Fibroblast of pulmonary artery (primary cell): ENCODE measurements around the gene C19orf38.
"Not testable (repeated sequence)": the region's sequence is repeated elsewhere in the genome, so short reads cannot be mapped to it uniquely, and the experiment has no call there.

Experiments used
- DNase-seq: peaks from one replicate; pipeline ENCODE4 v3.0.0-alpha.2; 2010; ENCODE audit warnings: low read depth
- H3K4me3 ChIP-seq: replicated peaks from 2 replicates; pipeline ENCODE4 v1.5.1; 2011; ENCODE audit warnings: low read depth, mild to moderate bottlenecking, control low read depth, low read length, moderate library complexity
- TF ChIP-seq, protein P1 (sequence below): IDR thresholded peaks from 2 replicates; pipeline ENCODE4 v1.5.1; 2011; ENCODE audit warnings: mild to moderate bottlenecking, control low read depth, low read length, inconsistent platforms; ENCODE audit errors: missing control alignments

C19orf38 gene

DNA sequence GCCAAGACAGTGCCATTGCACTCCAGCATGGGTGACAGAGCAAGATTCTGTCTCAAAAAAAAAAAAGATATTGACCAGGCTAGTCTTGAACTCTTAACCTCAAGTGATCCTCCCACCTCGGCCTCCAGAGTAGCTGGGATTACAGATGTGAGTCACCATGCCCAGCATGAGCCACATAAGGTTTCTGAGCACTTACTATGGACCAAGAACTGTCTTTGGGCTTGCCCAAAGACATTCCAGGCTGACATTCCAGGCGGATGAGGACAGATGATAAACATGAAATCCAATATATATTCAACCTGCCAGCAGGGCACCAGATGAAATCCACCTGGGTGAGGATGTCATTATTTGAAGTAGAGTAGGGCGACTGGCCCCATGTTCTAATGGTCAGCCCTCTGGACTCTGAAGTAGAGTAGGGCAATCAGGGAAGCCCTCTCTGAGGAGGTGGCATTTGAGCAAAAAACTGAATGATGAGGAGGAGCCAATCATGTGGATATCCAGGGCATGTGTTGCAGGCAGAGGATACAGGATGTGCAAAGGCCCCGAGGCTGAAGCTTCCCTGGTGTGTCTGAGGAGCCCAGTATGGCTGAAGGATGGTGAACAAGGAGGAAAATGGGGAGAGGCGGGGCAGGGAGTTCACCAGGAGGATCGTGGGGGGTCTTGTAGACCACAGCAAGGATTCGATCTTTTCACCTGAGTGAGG lies 4.0 kb downstream of the C19orf38 start:
- TF ChIP-seq, protein P1, sequence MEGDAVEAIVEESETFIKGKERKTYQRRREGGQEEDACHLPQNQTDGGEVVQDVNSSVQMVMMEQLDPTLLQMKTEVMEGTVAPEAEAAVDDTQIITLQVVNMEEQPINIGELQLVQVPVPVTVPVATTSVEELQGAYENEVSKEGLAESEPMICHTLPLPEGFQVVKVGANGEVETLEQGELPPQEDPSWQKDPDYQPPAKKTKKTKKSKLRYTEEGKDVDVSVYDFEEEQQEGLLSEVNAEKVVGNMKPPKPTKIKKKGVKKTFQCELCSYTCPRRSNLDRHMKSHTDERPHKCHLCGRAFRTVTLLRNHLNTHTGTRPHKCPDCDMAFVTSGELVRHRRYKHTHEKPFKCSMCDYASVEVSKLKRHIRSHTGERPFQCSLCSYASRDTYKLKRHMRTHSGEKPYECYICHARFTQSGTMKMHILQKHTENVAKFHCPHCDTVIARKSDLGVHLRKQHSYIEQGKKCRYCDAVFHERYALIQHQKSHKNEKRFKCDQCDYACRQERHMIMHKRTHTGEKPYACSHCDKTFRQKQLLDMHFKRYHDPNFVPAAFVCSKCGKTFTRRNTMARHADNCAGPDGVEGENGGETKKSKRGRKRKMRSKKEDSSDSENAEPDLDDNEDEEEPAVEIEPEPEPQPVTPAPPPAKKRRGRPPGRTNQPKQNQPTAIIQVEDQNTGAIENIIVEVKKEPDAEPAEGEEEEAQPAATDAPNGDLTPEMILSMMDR, result no peak
- DNase-seq, result peak; percentile 50
- no peak overlapping the region for H3K4me3 ChIP-seq

DNA sequence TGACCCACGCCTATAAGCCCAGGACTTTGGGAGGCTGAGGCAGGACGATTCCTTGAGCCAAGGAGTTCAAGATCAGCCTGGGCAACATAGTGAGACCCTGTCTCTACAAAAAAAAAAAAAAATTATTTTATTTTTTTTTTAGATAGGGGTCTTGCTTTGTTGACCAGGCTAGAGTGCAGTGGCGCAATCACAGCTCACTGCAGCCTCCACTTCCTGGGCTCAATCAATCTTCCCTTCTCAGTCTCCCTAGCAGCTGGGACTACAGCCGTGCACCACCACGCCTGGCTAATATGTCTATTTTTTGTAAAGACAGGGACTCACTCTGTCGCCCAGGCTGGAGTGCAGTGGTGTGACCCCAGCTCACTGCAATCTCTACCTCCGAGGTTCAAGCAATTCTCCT lies 4.7 kb downstream of the C19orf38 start:
- TF ChIP-seq, protein P1, result no peak
- H3K4me3 ChIP-seq, result no peak overlapping the region
- DNase-seq, result no peak

DNA sequence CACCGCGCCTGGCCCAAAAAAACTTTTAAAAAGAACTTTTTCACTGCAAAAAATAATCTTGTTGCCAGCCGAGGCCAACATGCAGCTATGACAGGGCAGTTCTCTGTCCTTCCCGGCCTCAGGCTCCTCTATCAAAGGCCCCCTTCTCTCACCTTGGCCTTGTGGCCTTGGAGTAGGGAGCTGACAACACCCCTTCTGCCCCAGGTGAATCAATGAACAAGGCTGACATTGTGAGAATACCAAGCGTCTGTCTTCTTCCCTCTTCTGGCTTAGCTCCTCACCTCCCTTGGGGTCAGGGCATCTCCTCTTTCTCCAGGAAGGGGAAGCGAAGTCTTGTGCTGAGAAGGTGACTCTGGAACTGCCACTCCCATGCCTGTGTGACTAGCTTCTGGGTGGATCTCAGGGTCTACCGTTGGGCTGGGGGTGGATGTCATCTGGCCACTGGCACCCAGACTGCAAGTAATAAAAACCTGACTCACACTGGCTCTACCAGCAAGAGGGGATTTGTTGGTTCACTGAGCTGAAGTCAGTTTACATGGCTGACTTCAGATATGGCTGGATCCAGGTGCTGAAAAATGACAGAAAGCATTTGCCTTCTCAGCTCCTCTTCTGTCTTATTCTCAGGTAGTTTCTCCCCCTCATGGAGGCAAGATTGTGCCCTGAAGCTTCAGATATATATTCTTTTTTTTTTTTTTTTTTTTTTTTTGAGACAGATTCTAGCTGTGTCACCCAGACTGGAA lies 6.3 kb downstream of the C19orf38 start:
- H3K4me3 ChIP-seq, result no peak overlapping the region
- no peak for DNase-seq
- TF ChIP-seq, protein P1, result no peak

DNA sequence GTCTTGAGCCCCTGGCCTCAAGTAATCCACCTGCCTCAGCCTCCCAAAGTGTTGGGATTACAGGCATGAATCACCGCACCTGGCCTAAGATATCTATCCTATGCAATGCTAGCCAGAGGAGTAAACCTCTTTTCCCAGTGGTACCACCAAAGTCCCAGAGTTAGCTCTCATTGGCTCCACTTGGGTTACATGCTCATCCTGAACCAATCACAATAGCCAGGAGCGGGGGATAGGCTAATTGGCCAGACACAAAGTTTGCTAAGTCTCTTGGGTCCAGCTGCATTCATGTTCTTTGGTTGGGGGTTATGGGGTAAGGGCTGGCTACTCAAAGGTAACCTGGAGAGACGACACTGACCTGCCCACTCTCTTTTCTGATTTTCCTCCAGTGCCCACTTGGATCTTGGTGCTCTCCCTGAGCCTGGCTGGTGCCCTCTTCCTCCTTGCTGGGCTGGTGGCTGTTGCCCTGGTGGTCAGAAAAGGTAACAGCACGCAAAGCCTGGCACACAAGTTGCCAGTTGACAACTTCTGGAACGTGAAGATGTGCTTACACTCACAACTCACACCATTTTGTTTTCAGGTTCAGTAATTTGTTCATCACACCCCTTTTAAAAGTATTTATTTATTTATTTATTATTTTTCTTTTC lies 7.8 kb downstream of the C19orf38 start:
- peak; percentile 22 for DNase-seq
- TF ChIP-seq, protein P1, result peak; percentile 51
- H3K4me3 ChIP-seq, result no peak overlapping the region

DNA sequence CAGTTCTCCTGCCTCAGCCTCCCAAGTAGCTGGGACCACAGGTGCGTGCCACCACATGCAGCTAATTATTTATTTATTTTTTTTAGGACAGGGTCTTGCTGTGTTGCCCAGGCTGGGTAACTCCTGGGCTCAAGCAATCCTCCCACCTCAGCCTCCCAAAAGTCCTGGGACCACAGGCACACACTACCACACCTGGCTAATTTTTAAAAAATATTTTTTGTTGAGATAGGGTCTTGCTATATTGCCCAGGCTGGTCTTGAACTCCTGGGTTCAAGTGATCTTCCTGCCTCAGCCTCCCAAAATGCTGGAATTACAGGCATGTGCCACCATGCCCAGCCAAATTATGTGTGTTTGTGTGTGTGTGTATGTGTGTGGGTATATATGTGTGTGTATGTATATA lies 8.7 kb downstream of the C19orf38 start:
- DNase-seq, H3K4me3 ChIP-seq: not testable (repeated sequence)

DNA sequence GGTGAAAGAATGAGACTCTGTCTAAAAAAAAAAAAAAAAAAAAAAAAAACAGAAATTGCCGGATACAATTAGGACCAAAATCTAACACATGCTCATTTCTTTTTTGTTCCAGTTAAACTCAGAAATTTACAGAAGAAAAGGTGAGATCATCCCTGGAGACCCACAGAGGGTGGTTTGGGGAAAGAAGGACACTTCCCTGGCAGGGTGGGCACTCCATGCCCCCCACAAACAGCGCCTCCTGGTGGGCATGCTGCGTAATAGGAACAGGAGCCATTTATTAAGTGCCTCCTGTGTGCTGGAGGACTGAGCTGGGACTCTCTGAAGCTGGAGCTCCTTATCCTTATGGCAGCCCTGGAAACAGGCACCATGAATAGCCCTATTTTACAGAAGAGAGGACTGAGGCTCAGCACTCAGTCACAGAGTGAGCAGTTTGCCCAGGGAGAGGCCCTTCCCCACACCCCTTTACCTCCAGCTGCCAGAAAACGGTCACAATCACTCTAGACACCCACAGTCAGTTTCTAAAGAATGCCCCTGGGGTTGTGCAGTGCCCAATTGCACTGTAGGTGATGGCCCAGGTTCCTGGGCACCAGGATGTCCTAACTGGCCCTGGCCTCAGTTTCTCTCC lies 10.1 kb downstream of the C19orf38 start:
- TF ChIP-seq, protein P1, result peak; percentile 91
- H3K4me3 ChIP-seq, result no peak overlapping the region
- DNase-seq, result peak; percentile 47

DNA sequence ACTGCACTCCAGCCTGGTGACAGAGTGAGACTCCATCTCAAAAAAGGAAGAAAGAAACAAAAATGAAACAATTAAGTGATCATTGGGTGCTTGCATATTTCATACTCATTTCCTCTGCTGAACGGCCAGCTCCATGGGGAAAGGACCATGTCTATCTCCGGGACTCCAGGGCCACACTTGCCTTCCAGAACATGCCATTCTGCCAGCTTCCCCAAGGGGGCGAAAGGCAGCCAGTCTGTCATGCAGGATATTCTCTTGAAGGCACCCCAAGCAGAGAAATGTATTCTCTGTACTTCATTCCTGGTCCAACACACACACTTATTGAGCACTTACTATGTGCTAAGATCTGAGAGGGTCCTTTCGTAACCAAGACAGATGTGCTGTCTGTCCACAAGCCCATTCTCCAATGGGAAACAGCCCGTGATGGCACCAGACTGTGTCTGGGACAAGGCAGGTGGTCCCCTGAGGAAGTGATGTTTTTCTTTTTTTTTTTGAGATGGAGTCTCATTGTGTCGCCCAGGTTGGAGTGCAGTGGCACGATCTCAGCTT lies 13.0 kb downstream of the C19orf38 start:
- DNase-seq, result peak; percentile 43
- H3K4me3 ChIP-seq, result no peak overlapping the region
- TF ChIP-seq, protein P1, result peak; percentile 54
